GM12872 (cell line): Measurements from ENCODE around the gene DMPK.
A peak's percentile ranks its signal among the peaks of the same experiment; 100 is the strongest.

Experiments
- CTCF ChIP-seq: IDR thresholded peaks from 3 replicates; pipeline ENCODE4 v1.5.1; 2011; ENCODE audit warnings: low read depth, mild to moderate bottlenecking, low read length, moderate library complexity; ENCODE audit not compliant: insufficient read depth

The DMPK gene

GRCh38 chr19:45820413-45821102 lies 38.3 kb upstream of the DMPK start:
- TF ChIP-seq CTCF = no peak

- TF ChIP-seq CTCF = no peak
Observed at GRCh38 chr19:45819769-45820168, 37.5 kb upstream of the DMPK start.

GRCh38 chr19:45817725-45818301 lies 35.5 kb upstream of the DMPK start:
- no peak for TF ChIP-seq CTCF

DNA sequence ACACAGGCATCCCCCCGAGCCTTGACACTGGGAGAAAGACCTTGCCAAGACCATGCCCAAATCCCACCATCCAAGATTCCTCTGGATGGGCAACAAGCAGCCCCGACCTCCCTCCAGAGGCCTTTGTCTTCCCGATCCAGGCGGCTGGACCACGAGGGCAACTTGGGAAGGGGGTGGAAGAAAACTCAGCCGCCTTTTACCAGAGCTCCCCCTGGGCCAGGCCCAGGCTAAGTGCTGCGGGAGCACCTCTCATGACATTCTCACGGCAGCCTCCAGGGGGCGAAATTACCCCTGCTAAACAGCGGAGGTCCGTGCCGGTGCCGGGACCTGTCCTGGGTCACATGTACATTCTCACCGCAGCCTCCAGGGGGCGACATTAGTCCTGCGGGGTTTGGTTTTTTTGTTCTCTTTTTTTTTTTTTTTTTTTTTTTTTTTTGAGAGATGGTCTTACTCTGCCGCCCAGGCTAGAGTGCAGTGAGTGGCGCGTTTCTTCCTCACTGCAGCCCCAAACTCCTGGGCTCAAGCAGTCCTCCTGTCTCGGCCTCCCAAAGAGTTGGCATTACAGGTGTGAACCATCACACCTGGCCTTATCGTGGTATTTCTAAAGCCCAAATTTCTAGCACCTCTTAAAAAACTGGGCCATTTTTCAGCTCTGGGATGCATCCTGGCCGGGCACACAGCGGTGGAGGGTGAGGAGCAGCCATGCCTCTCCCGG lies 34.9 kb upstream of the DMPK start:
- TF ChIP-seq CTCF = peak; percentile 96

DNA sequence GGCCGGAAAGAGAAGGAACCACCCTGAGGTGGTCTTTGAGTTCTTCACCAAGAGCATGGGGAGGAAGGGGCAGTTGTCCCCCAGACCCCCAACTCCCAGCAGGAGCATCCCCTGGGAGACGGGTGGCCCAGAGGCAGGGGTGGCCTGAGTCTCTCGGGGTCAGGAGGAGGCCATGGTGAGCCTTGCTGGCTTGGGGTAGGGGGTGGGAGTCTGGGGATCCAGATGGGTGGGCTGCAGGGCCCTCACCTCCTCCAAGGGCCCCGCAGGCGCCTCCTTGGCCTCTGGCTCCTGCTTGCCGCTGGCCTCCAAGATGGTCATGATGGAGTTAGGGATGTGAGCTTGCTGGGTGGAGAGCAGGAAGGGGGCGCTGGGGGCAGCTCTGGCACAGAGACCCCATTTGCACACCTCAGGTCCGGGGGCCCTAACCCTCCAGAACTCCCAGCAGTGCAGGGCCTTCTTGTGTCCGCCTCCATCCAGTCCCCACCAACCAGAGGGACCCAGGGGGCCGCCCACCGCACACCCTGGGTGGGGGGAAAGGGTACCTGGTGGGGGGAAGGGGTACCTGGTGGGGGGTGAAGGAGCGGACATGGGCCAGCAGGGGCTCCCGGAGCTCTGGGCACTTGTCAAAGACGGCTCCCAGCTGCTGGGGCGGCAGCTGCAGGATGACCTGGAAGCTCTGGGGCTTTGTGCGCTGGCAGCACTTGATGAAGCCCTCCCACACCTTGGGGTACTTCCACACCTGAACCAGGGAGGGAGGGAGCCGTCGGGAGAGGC lies 34.1 kb upstream of the DMPK start:
- no peak for TF ChIP-seq CTCF

GRCh38 chr19:45815481-45816216 lies 33.4 kb upstream of the DMPK start:
- no peak for TF ChIP-seq CTCF
